ENCODE data around the gene RIPPLY2.

- no peak for TF ChIP-seq CTCF (IDR thresholded peaks at IDR 0.05)
- no peak for TF ChIP-seq EP300 (IDR thresholded peaks at IDR 0.05)
- TF ChIP-seq POLR2A (IDR thresholded peaks at IDR 0.05) = no peak
These were observed 13.9 kb downstream of the RIPPLY2 start for GRCh38 chr6:83867043-83867442.
